Measurements from ENCODE around the gene CSTA.

GRCh38 chr3:122313281-122313680, 11.8 kb upstream of the CSTA start:
- TF ChIP-seq TAF1 (IDR thresholded peaks at IDR 0.05; ENCODE audit: borderline replicate concordance, low read depth, low read length) (no peak), POLR2A (IDR thresholded peaks at IDR 0.05; ENCODE audit: low read depth, low read length) (no peak), POLR2AphosphoS5 (IDR thresholded peaks at IDR 0.05; ENCODE audit: low read depth, low read length) (no peak)
